NCI-H1417 treated with DMSO at 0.1 percent for 48 hours (cell line): ENCODE results near the gene KCNJ3.

Source experiments
- DNase-seq: peaks from one replicate; lab custom pipeline; 2025; lab: John Stamatoyannopoulos, UW

Gene KCNJ3

GRCh38 chr2:154707994-154708575, 9.6 kb downstream of the KCNJ3 start:
- DNase-seq: no peak

DNA sequence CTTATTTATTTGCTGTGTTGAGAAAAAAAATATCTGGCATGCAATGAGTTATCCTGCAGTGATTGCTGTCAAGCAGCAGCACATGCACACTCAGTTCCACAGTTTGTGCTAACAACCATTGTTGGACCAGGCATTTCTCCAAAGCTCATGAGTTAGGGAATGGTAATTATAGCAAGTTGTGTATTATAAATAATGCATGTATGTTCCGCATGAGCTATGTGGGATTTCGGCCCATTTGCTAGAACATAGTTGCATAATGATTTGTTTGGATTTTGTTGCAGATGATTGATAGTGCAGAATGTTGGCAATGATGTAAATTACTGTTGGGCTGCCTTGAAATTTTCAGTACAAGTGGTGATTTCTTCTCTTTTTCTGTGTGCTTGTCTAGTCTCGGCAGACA, 10.7 kb downstream of the KCNJ3 start:
- no peak for DNase-seq

DNA sequence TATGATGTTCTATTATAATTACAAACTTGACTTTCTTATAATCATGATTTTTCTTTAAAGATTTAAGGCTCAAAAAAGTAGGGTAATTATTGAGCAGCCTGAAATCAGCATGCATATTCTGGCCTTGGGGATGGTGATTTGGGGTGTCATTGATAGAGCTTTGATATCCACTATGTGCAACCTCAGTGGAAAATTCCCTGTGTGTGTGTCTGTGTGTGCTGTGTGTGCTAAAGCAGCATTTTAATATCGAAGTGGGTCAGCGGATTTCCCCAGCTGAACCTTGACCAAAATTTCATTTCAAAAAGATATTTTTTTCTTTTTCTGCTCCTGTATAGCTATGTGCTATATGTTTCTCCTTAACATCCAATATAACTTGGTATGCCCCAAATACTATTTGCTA, 11.6 kb downstream of the KCNJ3 start:
- no peak for DNase-seq

GRCh38 chr2:154710685-154711084, 12.2 kb downstream of the KCNJ3 start:
- no peak for DNase-seq

DNA sequence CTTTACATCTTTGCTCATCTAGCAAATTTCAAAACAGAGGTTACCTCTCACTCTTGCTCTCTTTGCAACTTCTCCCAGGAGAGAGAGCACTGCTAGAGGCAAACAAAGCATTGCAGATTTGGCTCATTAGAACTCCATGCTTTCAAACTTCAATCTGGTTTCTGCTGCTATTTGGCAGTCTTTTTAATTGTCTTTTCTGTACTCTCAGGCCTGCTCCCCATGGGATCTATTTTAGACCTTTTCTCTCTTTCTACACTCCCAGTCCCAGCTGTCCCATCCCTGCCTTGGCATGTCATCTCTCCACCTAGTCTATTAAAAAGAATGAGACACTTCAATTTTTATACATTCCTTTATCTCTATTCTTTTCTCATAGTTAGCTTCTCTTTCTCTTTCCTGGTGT, 15.2 kb downstream of the KCNJ3 start:
- no peak for DNase-seq

- no peak for DNase-seq
Measured at GRCh38 chr2:154720651-154721050, 22.2 kb downstream of the KCNJ3 start.

DNA sequence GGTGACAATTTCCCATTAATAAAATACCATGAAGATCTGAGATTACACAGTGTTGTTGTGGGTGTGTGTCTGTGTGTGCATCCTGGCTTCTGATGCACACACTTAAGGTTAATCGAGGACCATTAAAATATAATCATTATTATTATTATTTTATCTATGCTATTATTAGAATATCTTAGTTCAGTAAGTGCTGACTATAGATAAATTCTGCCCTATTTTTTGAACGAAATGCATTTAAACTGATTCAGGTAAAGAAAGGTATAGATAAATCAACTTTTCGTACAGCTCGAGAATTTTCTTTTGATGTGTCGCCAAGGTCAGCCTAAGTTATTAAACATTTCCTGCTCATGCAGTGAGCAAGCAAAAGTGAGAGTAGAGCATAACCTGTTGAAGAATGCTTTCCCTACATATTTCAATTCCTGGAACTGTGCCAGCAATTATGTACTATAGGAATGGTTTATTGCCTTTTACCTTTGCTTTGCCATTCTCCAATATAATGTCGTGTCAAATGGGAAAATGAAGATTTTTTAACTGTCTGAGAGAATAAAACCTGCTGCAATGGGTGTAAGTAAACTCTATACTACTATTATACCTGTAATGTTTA, 25.8 kb downstream of the KCNJ3 start:
- no peak for DNase-seq

- no peak for DNase-seq
Measured at GRCh38 chr2:154740361-154740760, 41.9 kb downstream of the KCNJ3 start.

- DNase-seq: no peak
Measured at GRCh38 chr2:154758871-154759270, 60.4 kb downstream of the KCNJ3 start.

GRCh38 chr2:154762638-154763037, 64.1 kb downstream of the KCNJ3 start:
- DNase-seq: no peak

DNA sequence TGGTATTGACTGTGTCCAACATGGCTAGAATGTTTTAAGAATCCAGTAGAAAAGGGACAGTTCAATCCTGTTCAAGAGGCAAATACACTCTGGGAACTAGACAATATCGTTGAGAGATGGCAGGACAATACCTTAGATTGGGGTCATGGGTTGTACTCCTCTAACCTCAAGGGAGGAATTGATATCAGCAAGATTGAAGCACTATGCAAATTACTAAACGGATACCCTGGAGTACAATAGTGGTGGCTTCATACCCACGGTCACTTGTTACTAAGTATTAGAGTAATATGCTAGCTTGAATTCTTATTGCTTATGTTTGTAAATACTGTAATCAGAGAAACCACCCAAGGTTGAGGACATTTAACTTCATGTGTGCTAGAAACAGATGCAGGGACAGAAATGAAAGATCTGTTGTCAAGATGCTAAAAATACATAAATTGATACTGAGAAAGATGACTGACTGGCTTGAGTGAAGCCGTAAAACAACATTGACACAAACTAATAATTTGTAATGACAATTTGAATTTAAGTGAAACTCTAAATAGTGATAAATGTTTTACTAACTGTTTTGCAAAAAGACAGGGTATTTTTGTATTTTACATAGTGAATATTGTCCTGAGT, 73.3 kb downstream of the KCNJ3 start:
- DNase-seq: no peak

DNA sequence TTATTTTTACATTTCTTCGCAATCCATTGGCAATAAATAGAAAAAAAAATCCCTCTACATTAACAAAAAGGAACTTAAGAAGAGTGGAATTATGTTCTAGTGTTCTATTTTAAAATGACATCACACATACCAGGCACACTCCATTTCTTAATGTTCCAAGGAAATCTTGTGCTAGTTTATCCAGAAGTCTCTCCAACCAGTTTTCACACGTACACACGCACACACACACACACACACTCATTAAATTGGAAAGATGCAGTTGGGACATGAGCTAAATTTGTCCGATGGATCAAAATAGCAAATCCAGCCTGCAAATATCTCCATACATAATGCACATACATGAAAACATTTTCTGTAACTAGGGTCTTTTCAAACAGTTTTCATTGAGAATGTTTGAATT, 78.3 kb downstream of the KCNJ3 start:
- no peak for DNase-seq

GRCh38 chr2:154794406-154794805, 95.9 kb downstream of the KCNJ3 start:
- DNase-seq: no peak

- DNase-seq: no peak
Measured at GRCh38 chr2:154795651-154796050, 97.2 kb downstream of the KCNJ3 start.

DNA sequence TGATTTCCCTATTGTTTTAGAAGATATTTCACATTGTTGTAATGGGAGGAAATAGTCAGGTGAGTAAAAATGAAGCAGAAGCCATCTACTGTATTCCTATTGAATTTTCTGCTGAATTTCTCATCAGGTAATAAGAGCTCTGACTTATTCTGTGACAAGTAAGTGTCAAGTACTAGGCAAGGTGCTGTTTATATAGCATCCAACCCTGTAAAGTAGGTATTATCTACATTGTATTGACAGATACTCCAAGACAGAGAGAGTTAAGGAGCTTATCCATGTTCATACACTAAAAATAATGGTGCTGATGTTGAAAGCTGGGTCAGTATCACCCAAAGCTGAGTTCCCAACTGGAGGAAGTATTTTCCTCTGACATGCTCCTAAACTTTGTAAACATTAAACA, 106.0 kb downstream of the KCNJ3 start:
- no peak for DNase-seq

DNA sequence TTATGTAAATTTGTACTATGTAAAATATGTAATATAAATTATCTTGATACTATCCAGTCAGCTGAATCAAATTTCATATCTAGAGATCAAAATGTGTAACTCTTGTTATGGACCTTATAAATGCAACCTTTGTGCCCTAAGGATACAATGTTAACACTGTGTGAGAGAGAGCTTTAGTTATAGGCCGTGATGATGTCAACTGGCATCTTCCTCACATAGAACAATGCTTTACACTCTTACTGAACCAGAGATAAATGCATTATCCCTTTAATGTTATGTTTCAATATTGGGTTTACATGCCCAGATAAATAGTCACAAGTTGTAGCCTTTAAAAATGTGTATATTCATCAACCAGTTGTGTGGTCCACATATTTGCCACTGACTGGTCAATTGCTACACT, 115.1 kb downstream of the KCNJ3 start:
- DNase-seq: no peak

GRCh38 chr2:154814856-154815255, 116.4 kb downstream of the KCNJ3 start:
- DNase-seq: no peak

DNA sequence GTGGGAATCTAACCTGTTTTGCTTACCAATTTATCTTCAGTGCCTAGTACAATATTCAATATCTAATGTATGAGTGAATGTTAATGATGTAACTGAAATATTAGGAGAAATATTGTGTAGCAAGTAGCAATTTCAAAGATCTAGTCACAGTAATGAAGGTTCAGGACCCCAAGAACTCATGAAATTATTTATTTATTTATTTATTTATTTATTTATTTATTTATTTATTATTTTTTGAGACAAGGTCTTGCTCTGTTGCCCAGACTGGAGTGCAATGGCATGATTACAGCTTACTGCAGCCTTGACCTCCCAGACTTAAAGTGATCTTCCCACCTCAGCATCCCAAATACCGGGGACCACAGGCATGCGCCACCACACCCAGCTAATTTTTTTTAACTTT, 126.9 kb downstream of the KCNJ3 start:
- DNase-seq: no peak

DNA sequence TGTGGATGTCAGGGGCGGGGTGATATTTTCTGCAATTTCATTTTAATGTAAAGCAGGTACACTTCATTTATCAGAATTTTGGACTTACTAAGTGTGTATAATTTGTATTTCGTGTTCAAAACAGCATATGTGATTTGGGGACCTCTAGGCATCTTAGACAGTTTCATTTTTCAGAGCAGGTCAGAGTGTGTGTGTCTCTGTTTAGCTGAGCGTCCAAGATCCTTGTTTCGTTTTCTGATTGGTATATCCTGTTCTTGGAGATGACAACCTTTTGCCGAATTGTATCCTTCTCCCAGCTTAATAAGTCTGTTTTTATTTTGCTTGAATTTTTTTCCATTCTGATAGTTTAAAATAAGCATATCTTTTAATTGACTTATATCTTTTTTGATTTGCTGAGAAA, 128.3 kb downstream of the KCNJ3 start:
- DNase-seq: no peak

GRCh38 chr2:154827286-154827685, 128.8 kb downstream of the KCNJ3 start:
- DNase-seq: no peak

- DNase-seq: no peak
Measured at GRCh38 chr2:154832711-154833110, 134.2 kb downstream of the KCNJ3 start.

- DNase-seq: peak; percentile 12
Measured at GRCh38 chr2:154836632-154837031, 138.1 kb downstream of the KCNJ3 start.

- no peak for DNase-seq
Measured at GRCh38 chr2:154837035-154837434, 138.5 kb downstream of the KCNJ3 start.

- no peak for DNase-seq
Measured at GRCh38 chr2:154844513-154844912, 146.0 kb downstream of the KCNJ3 start.
